Measurements from ENCODE around the gene ADAMTS12.

The ADAMTS12 gene

DNA sequence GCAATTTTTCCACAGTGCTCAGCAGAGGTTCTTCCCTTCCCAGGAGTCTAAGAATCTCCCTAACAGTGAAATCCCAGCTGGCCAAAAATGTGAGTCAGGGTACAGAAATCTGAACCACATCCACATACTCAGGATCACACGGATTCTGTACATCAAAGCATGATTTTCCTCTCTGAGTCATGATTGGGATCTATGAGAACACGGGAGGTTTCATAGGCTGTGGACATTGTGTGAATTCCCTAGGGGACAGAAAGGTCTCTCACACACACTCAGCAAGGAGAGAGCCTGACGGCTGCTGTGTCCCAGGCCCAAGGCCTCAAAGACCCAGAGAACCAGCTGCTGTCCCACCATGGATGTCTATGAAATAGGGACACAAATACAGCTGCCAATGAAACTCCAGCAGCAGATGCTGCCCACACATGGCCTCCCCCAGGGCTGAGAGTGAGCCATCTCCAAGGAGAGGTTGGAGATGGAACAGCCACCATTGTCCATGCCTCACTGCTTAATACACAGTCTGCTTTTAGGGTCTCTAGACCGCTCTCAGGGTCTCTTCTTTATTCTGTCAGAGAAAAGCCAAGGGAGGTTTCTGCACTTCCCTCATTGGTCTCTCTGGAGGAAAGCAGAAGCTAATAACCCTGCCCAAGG is 102.7 kb downstream of the ADAMTS12 start:
- TF ChIP-seq GATA3 (IDR thresholded peaks at IDR 0.05; ENCODE audit: low read depth, low read length): no peak

DNA sequence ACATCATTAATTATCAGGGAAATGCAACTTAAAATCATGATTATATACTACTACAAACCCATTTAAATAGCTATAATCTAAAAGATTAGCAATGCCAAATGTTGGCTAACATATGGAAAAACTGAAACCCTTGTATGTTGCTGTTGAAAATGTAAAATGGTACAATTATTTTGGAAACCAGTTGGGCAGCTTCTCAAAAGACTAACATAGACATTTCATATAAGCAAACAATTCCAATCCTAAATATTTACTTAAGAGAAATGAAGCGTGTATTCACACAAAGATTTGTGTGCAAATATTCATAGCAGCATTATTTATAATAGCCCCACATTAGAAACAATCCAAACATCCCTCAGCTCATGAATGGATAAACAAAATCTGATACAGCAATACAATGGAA is 106.2 kb downstream of the ADAMTS12 start:
- no peak for TF ChIP-seq GATA2 (IDR thresholded peaks at IDR 0.05; ENCODE audit: low read depth, low read length)
- no peak for TF ChIP-seq GATA3 (IDR thresholded peaks at IDR 0.05; ENCODE audit: low read depth, low read length)

DNA sequence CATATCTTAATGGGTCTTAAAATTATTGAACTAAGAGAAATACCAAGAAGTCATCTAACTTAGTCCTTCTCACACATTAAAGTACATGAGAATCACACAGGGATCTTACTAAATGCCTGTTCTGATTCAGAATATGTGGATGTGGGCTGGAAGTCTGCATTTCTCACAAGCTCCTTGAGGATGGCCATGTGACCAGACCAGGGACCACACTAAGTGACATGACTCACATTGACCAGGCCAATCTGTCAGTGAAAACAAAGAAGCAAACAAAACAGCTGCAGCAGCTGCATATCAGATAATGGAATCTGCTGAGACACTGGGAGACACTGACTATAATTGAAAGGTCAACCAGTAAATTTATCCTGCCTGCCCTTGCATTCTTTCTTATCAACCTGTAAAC is 110.5 kb downstream of the ADAMTS12 start:
- TF ChIP-seq GATA2 (IDR thresholded peaks at IDR 0.05; ENCODE audit: low read depth, low read length): 0 out of 2 replicates have a peak, but pooled peaks have one; percentile 6
- no peak for TF ChIP-seq GATA3 (IDR thresholded peaks at IDR 0.05; ENCODE audit: low read depth, low read length)

DNA sequence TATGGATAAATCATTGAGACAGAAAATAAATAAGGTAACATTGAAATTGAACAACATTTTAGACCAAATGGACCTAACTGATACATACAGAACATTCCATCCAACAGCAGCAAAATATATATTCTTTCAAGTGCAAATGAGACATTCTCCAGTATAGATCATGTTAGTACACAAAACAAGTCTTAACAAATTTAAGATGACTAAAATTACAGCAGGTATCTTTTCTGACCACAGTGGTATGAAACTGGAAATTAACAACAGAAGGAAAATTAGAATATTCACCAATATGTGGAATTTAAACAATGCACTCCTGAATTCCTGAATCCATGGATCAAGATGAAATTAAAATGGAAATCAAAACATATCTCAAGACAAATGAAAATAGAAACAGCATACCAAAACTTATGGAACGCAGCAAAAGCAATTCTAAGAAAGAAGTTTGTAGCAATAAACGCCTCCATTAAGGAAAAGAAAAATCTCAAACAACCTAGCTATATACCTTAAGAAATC is 115.6 kb downstream of the ADAMTS12 start:
- TF ChIP-seq GATA2 (IDR thresholded peaks at IDR 0.05; ENCODE audit: low read depth, low read length) (no peak), GATA3 (IDR thresholded peaks at IDR 0.05; ENCODE audit: low read depth, low read length) (no peak)

DNA sequence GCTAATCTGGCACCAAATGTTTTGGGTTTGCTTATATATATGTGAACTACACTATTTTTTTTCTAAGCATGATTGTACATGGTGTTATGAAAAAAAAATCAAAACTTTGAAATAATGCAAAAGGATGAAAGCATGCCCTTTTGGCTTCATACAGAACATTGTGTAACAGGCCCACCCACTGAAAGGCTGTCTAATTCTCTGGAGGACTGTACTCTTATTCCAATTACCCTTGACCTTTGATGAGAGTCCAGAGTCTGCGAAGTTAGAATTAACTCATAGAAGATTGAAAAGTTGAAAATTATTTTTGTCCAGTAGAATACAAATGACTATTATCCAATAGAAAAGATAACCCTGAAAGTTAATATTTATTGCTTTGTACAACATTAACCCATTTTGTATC is 117.4 kb downstream of the ADAMTS12 start:
- no peak for TF ChIP-seq GATA3 (IDR thresholded peaks at IDR 0.05; ENCODE audit: low read depth, low read length)
- TF ChIP-seq GATA2 (IDR thresholded peaks at IDR 0.05; ENCODE audit: low read depth, low read length): no peak

DNA sequence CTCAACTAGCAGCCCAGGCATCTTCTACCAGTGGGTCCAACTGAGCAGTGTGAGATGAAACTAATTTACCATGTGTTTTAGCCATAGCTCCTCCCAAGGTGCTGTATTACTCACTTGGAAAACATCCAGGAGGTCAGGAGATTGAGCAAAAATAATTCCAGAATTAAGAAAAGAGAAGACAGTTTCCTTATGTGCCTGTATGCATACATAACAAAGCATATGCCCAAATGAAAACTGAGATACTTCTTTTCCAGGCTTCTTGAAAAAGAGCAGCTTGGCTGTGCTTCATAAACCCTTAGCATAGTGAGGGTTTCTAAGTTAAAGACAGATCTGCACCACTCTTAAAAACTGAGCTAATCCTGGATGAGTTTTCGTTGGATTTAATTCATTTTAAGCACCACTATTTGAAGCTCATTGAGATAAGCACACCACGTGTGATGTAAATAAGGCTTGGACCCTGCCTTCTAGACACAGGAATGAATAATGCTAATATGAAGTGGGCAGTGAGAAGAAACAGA is 119.4 kb downstream of the ADAMTS12 start:
- no peak for TF ChIP-seq GATA3 (IDR thresholded peaks at IDR 0.05; ENCODE audit: low read depth, low read length)
- TF ChIP-seq GATA2 (IDR thresholded peaks at IDR 0.05; ENCODE audit: low read depth, low read length): no peak

DNA sequence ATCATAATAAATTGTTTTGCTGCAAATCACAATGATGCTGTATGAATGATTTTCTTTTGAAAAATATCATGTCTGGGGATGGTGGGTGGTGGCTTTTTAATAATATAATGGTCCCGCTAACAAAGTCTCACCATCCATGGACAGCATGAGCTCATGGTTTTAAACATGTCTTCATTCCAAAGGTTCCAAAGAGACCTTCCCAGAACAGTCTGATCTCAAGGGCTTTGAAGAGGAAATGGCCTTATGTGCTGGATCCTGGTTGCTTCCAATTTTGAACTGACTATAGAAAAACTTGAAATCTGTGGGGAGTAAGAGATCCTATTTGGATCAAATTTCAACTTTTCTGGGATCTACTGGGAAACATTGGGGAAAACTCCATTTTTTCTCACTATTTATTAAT is 121.8 kb downstream of the ADAMTS12 start:
- no peak for TF ChIP-seq GATA2 (IDR thresholded peaks at IDR 0.05; ENCODE audit: low read depth, low read length)
- no peak for TF ChIP-seq GATA3 (IDR thresholded peaks at IDR 0.05; ENCODE audit: low read depth, low read length)

DNA sequence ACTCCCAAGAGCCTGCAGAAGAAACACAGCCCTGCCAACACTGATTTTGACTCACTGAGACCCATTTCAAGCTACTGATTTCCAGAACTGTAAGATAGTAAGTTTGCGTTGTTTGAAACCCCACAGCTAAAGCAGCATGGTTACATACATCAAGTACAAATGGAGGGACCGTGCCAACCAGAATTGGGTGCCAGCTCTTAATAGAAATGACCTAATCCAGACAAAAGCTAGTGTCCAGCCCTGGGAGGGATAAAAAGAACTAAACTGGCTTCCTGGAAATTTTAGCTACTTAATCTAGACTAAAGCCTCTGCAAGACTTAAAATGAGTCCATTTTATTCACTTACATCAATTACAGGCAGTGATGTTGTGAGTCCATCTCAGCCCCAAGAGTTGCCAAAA is 122.6 kb downstream of the ADAMTS12 start:
- TF ChIP-seq GATA2 (IDR thresholded peaks at IDR 0.05; ENCODE audit: low read depth, low read length) (no peak), GATA3 (IDR thresholded peaks at IDR 0.05; ENCODE audit: low read depth, low read length) (no peak)

DNA sequence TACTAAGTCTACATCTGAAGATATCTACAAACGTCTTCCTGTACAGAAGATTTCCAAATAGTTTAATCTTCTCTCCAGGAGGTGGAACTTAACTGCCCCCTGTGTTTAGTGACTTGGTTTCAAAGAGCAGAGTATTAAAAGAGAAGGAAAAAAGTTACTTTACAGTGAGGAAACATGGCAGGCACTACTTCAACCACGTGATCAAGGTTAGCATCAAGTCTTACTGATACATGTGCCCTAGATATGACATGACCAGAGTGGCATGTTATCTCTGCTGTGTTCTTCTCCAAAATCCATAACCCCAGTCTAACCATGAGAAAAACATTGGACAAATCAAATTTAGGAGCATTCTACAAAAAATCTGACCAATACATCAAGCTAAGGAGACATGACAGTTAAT is 125.8 kb downstream of the ADAMTS12 start:
- no peak for TF ChIP-seq GATA2 (IDR thresholded peaks at IDR 0.05; ENCODE audit: low read depth, low read length)

DNA sequence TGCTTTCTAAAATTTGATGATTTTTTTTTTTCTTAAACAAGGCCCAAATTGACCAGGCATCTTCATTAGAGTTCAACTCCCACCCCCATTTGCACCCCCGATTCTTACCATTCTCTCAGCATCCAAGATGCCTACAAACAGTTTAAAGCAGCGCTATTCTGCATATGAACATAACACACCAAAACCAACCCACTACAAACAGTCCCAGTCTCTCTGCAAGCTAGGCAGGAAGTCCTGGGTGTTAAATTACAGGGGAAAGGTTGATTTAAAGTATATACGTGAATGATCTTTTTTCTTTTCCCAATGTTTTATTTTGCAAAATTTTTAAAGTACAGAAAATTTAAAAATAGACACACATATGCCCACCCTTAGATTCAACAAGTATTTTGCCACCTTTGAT is 127.0 kb downstream of the ADAMTS12 start:
- no peak for TF ChIP-seq GATA3 (IDR thresholded peaks at IDR 0.05; ENCODE audit: low read depth, low read length)
- TF ChIP-seq GATA2 (IDR thresholded peaks at IDR 0.05; ENCODE audit: low read depth, low read length): no peak

DNA sequence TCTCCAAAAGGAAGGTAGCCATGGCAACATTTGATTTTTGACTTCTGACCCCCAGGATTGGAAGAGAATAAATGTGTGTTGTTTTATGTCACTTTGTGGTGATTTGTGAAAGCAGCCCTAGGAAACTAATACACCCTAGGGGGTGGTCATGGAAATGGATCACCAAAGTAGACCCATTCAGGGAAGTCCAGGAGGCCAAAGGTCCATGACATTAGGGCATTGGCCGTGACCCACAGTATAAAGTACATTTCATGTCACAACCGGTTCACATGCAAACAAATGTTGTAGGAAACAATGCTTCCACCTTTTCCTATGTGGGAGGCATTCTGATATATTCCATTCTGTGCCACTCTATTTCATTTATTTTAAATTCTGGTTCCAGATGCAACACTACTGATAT is 128.4 kb downstream of the ADAMTS12 start:
- TF ChIP-seq GATA2 (IDR thresholded peaks at IDR 0.05; ENCODE audit: low read depth, low read length) (no peak), GATA3 (IDR thresholded peaks at IDR 0.05; ENCODE audit: low read depth, low read length) (no peak)

DNA sequence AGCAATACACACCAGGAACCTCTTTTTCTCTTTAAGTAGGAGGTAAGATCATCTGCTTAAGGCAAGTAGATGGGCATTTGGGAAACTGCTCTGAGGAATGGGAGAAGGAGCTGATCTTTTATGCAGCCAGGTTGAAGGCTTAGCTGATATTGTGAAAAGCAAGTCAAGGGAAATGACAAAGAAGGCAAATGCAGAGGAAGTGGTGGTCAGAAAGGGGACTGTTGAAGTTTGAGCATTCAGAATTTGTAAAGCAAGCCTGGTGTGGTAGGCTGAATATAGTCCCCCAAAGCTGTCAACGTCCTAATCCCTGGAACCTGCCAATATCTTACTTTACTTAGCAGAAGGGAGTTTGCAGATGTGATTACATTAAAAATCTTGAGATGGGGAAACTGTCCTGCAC is 128.9 kb downstream of the ADAMTS12 start:
- TF ChIP-seq GATA2 (IDR thresholded peaks at IDR 0.05; ENCODE audit: low read depth, low read length): no peak
- TF ChIP-seq GATA3 (IDR thresholded peaks at IDR 0.05; ENCODE audit: low read depth, low read length): no peak

DNA sequence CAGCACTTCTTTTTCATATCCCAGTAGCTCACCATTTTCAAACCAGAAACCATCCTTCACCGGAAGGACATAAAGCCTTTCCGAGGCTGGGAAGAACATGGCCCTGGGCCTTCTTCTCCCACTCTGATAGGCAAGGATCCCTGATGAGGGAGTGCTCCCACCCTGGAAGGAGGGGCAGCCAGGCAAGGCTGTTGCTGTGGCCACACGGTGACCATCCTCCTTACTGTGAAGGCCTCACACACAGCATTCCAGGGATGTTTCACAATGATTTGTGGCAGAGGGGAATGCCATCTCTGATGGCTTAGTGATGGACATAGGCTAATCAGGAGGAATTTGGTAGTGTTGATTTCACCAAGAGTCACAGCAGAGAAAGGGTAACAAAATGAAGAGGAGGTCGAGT is 130.7 kb downstream of the ADAMTS12 start:
- TF ChIP-seq GATA3 (IDR thresholded peaks at IDR 0.05; ENCODE audit: low read depth, low read length): no peak
- no peak for TF ChIP-seq GATA2 (IDR thresholded peaks at IDR 0.05; ENCODE audit: low read depth, low read length)

DNA sequence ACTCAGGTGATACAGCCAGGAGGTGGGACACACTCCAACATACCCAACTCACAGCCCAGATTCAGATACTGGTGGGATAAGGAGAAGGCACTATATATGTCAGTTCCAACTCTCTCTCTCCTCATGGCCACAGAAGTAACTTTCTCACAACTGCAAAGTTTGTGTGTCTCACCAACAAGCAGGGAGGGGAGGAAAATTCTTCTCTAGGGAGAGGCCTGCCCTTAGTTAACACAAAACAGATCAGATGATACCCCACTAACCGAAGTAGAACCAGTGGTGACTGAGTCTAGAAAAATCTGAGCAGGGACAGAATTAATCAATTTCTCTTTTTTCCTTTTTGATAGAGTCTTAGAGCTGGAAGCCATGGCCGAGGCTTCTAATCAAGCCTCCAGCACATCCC is 133.1 kb downstream of the ADAMTS12 start:
- TF ChIP-seq GATA3 (IDR thresholded peaks at IDR 0.05; ENCODE audit: low read depth, low read length): no peak
- no peak for TF ChIP-seq GATA2 (IDR thresholded peaks at IDR 0.05; ENCODE audit: low read depth, low read length)

DNA sequence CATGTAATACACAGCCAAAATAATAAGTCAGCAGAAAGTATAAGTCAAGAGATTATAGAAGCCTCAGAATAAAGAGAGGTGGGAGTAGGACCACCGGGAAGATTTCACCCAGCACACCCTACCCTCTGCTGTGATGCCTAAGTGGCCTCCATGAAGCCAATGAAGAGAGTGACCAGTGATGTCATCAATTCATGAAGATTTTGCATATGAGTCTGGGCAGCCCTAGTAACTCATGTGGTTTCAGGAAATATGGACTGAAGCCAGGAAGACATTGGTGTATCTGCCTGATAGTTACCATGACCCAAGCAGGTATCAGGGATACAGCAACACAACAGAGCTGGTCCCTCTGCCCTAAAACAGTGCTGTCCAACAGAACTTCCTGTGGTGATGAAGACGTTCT is 135.3 kb downstream of the ADAMTS12 start:
- TF ChIP-seq GATA2 (IDR thresholded peaks at IDR 0.05; ENCODE audit: low read depth, low read length): no peak
- TF ChIP-seq GATA3 (IDR thresholded peaks at IDR 0.05; ENCODE audit: low read depth, low read length): no peak

DNA sequence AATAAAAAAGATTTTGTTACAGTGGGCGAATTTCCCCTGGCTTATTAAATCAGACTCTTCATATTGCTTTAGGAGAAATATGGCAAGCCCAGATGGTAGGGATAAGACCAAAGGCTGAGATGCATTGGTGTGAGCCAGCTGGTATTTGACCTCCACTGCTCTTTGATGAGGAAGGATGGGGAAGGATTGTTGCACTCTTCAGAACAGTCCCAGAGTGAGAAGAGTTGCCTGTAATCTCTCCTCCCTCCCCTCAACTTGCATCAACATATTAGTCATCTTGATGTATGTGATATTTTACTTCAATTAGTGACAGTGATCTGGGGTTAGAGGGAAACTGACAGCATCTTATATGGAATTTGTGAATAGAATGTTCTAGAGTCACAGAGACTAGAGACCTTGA is 136.6 kb downstream of the ADAMTS12 start:
- no peak for TF ChIP-seq GATA2 (IDR thresholded peaks at IDR 0.05; ENCODE audit: low read depth, low read length)
- TF ChIP-seq GATA3 (IDR thresholded peaks at IDR 0.05; ENCODE audit: low read depth, low read length): no peak

Data from SH-SY5Y (cell line).